ENCODE results near the gene ADAR.

The ADAR gene

DNA sequence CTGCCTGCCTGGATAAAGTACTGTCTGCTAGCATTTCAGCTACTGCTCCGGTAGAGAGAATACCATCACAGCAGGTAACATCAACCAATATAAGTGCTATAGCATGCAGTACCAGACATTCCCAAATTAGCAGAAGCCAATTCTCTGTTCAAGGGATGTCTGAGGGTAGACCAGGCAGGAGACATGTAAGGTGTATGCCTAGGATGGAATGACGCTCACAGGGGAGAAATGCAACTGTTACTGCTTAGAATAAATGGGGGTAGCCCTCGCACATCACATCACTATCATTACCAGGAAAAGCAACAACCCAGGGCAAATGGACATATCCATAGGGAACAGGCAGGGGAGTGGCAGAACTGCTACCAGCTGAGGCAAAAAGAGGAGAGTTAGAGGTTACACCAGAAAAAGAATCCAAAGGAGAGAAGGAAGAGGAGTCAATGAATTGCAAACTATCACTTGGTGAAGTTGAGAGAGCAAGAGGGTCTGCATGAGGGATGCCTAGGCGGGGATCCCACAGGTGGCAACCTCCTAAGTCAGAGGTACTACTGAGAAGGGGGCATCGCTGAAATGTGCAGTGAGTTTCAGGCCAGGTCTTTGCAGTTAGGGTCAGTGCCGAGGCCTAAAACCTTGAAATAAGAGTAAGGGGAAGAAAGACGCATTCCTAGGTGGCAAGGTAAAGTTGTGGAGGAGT, 50.6 kb downstream of the ADAR start:
- DNase-seq = no peak

DNA sequence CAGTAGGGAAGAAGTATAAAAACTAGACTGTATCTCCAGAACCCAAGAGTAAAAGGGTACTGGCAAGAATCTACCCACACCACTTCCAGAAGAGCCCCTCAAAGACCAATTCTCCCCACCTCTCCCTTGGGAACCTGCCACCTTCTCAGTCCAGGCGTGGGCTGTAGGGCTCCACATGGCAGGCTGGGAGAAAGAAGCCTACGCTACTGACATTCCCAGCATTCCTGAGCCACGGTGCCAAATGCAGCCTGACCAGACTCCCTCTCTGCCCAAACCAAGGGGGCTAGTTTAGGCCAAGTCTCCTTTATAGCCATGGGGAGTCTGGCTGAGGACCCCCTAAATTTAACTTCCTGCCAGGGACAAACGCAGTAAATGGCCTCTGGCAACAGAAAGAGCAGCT, 51.6 kb downstream of the ADAR start:
- DNase-seq = no peak

DNA sequence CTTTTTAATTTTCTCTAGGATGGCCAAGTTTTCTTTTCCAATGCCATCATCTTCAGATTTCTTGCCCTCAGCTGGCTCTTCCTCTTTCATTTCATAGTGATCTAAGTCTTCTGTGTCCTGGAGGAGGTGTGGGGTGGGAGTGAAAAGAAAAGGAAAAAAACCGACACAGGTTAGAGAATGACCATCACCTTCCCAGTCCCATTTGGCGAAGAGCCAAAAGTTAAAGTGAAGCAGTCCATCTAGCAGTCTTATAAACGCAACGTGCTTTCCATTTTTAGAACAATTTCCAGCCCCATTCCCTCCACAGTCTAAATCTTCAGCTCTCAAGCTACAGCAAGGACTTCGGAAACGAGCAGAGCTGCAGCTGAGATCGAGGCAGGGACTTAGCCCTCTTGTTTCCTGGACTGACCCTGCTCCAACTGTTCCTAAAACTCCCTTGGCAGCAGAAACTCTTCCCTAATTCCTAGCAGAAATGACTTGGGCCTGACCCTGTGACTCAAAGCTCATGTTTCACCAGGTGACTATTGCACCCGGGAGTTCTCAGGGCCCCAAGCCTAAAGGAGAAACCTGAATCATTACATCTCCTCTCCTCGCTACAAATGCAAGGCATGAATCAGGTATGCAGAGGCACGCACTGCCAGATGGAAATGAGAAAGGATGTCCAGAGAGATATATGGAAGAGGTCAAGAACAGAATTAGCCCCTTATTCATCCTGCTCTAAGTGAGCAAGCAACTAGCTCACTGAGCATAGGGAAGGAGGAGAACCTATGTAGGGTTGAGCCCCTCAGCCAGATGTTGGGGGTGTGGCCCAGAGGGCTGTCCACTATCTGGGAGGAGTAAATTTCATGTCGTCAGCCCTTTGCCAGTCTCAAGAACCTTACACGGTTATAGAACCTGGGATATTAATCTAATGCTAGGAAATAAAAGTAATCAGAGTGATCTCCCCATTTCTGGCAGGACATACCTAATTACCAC, 54.6 kb downstream of the ADAR start:
- no peak for DNase-seq

DNA sequence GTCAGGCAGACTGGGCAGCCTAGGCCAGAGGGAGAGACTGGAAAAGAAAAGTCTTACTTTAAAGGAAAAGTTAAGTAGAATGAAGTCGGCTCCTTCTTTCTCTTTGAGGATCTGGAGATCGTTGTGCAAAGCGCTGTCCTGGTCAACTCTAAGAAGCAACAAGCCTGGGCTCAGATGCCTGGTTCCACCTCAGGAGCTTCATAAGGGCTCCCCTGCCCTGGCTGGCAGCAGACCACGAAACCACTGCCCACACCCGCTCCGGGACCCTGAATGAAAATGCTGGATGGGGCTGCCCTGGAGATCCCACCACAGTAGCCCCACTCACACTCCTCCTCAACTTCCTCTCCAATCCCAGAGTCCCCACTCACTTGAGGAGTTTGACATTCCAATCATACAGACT, 56.0 kb downstream of the ADAR start:
- DNase-seq = no peak

DNA sequence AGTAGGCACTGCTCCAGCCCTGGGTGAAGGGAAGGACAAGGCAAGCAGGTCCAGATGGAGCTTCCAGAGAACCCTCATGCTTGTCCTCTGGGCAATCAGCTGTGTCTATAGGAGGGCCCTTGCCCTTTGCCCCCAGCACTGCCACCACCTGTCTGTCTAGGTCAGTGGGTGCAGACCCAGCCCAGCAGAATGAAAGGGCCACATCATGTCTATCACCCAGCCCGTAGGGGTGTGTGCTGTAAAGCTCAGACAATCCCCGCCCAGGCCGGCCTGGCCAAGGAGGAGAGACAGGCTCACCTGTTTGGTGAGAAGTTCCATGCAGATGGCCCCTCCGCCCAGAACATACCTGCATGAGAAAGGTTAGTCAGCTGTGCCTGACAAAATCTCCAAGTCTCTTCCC, 56.5 kb downstream of the ADAR start:
- DNase-seq = no peak

DNA sequence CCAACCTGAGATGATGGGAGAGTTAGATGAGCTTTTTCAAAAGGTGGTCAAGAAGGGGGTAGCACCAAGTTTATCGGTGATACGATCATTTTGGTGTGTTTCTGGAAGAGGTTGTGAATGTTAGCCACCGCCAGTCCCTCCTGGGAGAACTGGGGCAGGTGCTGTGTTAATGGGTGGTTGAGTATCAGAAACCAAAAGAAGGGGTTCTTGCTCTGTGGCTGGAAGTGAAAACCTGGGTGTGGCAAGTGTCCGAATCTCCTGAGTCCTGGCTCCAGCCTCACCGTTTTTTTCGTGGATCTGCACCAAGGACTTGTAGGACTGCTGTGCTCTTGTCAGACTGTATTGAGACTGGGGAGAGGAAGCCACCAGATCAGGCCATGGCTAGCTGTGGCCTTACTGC, 57.3 kb downstream of the ADAR start:
- DNase-seq = no peak

DNA sequence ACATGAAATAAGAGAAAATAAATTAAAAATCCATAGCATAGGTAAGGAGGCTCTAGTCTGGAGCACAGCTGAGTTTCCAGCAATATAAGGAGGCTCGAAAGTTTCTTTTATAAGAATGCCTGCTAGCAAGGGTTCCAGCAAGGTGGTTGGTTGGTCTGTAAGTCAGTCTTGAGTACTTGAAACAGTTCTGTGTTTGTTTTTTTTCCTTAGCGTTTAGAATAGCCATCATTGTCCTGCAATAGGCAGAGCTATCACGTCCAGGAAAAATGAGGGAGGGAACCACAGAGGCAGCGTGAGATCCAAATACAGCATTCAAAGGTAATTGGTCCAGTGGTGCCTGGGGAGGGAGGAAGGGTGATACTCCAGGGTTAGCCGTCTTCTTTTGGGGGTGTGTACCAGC, 57.9 kb downstream of the ADAR start:
- DNase-seq = no peak

DNA sequence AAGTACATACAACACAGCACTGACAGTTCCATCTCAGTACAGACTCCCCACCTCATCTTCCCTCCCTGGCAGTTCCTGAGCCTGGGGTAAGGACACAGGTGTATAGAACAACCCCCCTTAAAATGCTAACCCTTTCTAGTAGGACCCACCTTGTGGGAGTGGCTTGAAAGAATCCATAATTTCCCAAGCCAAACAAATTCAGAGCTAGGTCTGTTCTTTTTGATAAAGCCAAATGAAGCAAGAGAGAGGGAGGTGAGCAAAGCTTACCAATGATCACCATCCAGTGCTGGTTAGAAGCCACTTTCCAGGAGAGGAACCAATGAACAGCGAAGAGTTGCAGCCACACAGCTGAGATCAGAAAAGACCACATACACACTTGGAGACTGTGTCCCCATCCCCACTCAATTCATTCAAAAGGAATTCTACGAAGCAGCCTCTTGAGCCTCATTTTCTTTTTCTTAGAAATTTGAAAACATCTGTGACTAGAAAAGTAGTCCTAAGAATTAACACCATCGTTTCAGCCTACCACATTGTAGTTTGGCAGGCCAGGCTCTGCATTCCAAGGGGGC, 58.7 kb downstream of the ADAR start:
- DNase-seq = no peak

DNA sequence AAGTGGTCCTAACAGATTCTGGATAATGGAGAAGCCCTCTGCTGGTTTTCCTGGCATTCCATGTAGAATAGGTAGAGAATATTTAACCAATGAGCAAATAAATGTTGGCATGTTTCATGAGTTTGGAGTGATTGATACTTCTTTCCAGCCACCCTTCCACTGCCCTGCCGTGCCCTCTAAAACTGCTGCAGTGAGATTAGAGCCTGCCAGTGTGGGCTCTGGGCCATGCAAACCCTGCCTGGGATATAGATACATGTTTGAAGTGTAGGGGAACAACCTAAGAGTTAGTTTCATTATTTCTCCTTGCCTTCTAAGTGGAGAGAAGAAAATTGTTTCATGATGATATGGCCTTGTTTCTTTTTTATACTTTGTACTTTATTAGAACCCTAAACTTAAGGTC, 60.0 kb downstream of the ADAR start:
- peak; percentile 78 for DNase-seq

DNA sequence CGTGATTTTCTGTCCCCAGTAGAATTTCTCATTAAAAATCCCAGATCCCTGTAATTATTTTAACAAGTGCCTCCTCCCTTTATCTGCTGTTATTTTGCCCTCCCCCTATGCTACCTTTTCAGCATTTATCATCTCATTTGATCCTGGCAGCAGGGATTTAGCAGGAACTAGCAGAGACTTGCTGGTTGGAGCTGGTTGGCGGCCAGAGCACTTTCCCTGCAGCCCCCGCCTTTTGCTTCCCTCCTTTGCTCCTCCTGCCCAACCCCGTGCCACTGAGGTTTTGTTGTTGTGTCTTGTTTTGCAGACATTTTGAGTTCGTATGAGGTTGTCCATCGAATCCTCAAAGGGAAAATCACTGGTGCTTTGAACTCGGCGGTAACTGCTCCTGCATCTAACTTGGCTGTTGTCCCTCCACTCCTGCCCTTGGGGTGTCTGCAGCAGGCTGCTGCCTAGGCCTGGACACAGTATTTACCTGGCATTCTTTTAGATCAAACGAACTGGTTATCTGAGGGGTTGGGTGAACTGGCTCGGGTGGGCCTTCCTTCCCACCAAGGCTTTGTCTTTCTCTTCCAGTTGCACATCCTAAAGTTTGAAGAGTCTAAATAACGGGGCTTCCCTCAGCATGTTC, 60.8 kb downstream of the ADAR start:
- DNase-seq = no peak

DNA sequence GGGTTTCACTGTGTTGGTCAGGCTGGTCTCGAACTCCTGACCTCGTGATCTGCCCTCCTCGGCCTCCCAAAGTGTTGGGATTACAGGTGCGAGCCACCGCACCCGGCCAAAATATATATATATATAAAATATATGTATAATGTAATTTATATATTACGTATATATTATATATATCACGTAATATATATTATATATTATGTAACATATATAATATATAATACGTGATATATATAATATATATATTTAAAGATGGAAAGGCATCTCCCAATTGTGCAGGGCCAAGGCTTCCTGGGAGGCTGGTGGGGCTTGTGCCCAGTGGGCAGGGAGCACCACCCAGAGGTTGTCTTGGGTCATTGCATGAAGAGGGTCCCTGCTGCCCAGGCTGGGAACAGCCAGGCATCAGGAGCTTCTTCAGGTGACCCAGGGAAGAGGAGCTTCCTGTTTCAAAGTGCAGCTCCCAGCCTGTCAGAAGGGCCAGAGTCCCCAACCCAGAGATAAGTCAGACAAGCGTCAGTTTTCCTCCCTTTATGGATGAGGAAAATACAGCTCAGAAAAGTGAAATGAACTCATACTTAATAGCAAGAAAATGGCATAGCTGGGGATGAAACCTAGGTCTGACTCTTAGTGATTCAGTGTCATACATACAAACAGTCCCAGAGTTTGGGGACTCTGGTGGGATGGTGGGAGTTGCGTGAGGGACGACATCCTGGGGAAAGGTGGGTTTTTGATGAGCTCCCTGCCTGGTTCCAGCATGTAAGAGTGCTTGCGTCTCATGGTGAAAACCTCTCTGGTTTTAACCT, 61.5 kb downstream of the ADAR start:
- peak; percentile 74 for DNase-seq

DNA sequence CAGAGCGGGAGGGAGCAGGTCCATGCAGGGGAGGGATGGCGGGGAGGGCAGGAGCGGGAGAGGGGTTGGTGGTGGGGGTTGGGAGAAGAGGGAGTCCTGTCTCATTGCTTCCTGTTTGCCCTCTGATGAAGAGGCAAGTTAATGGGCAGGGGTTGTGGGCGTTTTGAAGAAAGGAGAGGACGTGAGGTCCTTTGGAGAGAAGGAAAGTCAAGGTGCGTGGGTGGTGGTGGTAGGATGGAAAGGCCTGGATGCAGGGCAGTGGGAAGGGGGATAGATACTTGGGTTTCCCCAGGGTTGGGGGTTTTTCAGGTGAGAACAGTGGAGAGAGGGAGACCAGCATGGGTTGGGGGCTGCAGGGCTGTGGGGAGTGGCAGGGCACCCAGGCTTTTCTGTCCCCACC, 66.8 kb downstream of the ADAR start:
- no peak for DNase-seq

DNA sequence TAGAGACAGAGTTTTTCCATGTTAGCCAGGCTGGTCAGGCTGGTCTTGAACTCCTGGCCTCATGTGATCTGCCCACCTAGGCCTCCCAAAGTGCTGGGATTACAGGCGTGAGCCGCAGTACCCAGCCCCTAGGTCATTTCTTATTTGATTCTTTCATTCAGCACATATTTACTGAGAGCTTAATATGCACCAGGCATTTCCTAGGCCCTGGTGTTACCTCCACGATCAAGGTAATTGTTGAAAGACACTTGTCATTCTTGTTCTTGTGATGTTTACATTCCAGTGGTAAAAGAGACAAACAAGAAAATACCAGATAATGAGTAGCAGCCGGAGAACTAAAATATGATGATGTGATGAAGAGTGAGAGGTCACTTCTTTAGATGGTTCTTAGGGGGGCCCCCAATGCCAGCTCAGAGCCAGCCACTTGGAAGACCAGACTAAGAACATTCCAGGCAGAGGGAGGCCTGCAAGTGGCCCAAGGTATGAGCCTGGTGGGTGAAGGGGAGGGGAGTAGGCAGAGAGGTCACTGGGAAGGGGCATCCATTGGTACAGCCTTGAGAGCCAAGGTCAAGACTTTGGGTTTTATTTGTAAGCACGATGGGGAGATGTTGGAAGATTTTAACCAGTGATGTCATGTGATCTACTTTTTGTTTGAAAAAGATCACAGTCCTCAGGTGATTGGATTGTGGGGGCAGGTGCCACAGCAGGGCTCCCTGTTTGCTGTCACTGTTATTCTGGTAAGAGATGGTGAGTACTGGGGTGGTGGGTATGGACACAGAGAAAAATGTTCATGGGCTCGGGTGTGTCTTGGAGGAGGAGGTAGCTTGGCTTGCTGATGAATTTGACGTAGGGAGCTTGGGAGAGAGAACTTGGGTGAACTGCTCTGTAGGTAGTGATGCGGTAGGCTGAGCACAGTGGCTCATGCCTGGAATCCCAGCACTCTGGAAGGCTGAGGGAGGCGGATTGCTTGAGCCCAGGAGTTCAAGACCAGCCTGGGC, 68.2 kb downstream of the ADAR start:
- DNase-seq = no peak

DNA sequence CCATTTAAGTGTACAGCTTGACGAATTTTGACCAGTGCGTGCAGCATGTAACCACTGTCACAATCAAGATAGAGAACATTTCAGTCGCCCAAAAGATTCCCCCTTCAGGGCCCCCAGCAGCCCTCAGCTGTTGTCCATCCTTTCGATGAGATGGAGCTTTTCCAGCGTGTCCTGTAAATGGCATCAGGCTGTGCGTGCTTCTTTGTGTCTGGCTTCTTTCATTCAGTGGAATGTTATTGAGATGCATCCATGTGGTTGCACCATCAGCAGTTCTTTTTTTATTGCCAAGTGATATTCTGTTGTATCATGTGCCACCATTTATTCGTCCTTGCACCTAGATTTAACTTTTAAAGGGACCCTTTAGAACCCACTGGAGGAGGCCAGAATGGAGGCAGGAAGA, 71.4 kb downstream of the ADAR start:
- DNase-seq = no peak

DNA sequence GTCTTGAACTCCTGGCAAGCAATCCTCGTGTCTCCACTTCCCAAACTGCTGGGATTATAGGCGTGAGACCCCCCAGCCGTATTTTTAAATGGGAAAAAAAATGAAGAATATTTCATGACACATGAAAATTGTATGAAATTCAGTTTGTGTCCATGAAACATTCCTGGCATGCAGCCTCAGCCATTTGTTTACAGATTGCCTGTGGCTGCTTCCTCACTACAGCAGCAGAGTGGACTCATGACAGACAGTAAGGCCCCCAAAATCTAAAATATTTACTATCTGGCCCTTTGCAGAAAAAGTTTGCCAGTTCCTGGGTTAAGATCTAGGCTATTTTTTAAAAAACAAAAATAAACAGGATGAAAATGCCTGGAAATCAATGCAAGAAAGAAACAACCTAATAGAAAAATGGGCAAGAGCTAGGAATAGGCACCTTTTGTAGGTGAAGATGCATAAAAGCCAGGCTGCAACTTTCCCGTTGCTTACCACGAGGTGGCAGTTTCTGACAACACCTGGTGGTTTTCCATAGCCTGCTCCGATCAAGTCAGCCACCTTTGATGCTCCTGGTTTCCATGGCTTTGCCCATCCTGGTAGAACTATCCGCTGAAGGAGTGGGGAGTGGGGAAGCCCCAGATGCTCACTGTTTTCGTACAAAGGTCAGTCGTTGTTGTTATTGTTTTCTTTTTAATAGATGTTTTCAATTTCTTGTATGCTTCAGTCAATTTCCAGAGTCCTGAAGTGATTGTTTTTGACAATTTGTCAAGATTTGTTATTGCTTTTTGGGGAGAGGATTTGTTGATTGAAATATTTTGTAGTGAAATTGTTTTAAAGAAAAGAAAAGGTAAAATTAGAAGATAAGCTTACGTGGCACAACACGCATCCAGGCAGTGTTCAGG, 73.8 kb downstream of the ADAR start:
- DNase-seq = no peak
